Ishikawa (cell line): ENCODE measurements around the gene SSBP3.

ENCODE experiments used
- CEBPB ChIP-seq: IDR thresholded peaks from 2 replicates; pipeline ENCODE4 v1.6.1; 2012
- CREB1 ChIP-seq: IDR thresholded peaks from 2 replicates; pipeline ENCODE4 v1.6.1; 2012; ENCODE audit warnings: low read depth
- EGR1 ChIP-seq: IDR thresholded peaks from 2 replicates; pipeline ENCODE4 v1.6.1; 2012
- EP300 ChIP-seq: IDR thresholded peaks from 2 replicates; pipeline ENCODE4 v1.6.1; 2012; ENCODE audit warnings: borderline replicate concordance
- FOXM1 ChIP-seq: IDR thresholded peaks from 2 replicates; pipeline ENCODE4 v1.6.1; 2012; ENCODE audit warnings: low read depth, borderline replicate concordance
- MAX ChIP-seq: IDR thresholded peaks from 2 replicates; pipeline ENCODE4 v1.6.1; 2012
- NFIC ChIP-seq: IDR thresholded peaks from 2 replicates; pipeline ENCODE4 v1.6.1; 2012
- RAD21 ChIP-seq: IDR thresholded peaks from 2 replicates; pipeline ENCODE4 v1.6.1; 2012; ENCODE audit warnings: low read depth
- REST ChIP-seq: IDR thresholded peaks from 2 replicates; pipeline ENCODE4 v1.6.1; 2012; ENCODE audit warnings: low read depth, mild to moderate bottlenecking
- TAF1 ChIP-seq: IDR thresholded peaks from 2 replicates; pipeline ENCODE4 v1.6.1; 2012; ENCODE audit warnings: low read depth, mild to moderate bottlenecking
- TCF12 ChIP-seq: IDR thresholded peaks from 2 replicates; pipeline ENCODE4 v1.6.1; 2012; ENCODE audit warnings: low read depth
- TEAD4 ChIP-seq: IDR thresholded peaks from 2 replicates; pipeline ENCODE4 v1.6.1; 2012
- USF1 ChIP-seq: IDR thresholded peaks from 2 replicates; pipeline ENCODE4 v1.6.1; 2012
- YY1 ChIP-seq: IDR thresholded peaks from 2 replicates; pipeline ENCODE4 v1.6.1; 2012; ENCODE audit warnings: low read depth
- ZBTB7A ChIP-seq: IDR thresholded peaks from 2 replicates; pipeline ENCODE4 v1.6.1; 2012; ENCODE audit warnings: low read depth

The SSBP3 gene

GRCh38 chr1:54384471-54384870 lies 21.7 kb downstream of the SSBP3 start:
- TF ChIP-seq USF1 (no peak), EGR1 (no peak), NFIC (no peak), TAF1 (no peak), CREB1 (no peak), TCF12 (no peak), MAX (no peak), YY1 (no peak), ZBTB7A (no peak), FOXM1 (no peak), CEBPB (no peak), REST (no peak), TEAD4 (no peak), EP300 (no peak), RAD21 (no peak)

GRCh38 chr1:54381524-54381923 lies 24.7 kb downstream of the SSBP3 start:
- no peak for TF ChIP-seq TCF12

- TF ChIP-seq NFIC (no peak), YY1 (no peak), RAD21 (no peak), CREB1 (no peak), TEAD4 (no peak), MAX (no peak), TCF12 (no peak), USF1 (no peak), EP300 (no peak), FOXM1 (no peak), EGR1 (no peak), TAF1 (no peak), REST (no peak), CEBPB (no peak), ZBTB7A (no peak)
These were observed 25.8 kb downstream of the SSBP3 start for GRCh38 chr1:54380290-54380882.

GRCh38 chr1:54379555-54380289 lies 26.5 kb downstream of the SSBP3 start:
- TF ChIP-seq ZBTB7A (no peak), EP300 (no peak), YY1 (no peak), CREB1 (no peak)

- TF ChIP-seq CEBPB (no peak), FOXM1 (no peak), EP300 (no peak)
These were observed 27.2 kb downstream of the SSBP3 start for GRCh38 chr1:54378874-54379554.
